ENCODE results near the gene VSIG4. TPM values are rescaled to one million over a fixed set of nuclear protein-coding genes. Genes with fewer than 3 reads are reported as not detected.

The VSIG4 gene
- total and polyA plus RNA-seq, 2 donors (not counting 1 experiment from before 2014, with no cell fraction given) = 0.09 TPM; not detected in 1

GRCh38 chrX:66049056-66049455, 9.2 kb upstream of the VSIG4 start:
- no peak overlapping the region for H3K27ac ChIP-seq (ENCODE audit: low read length in 2 of 2)
- POLR2A ChIA-PET = no interaction called here
- H3K4me2 ChIP-seq (replicated peaks; ENCODE audit: low read depth, low read length, poor library complexity, severe bottlenecking) = no peak overlapping the region
- H3K4me1 ChIP-seq (ENCODE audit: control insufficient read depth in 2 of 2, insufficient read depth in 2 of 2, low read length in 2 of 2) = peaks cover 41 to 43% of the 10 kb centered on the region in 2 donors
- DNase-seq (no peak), ATAC-seq (ENCODE audit: low read depth) (no peak)
- no peaks in the 10 kb centered on the region for H3K27me3 ChIP-seq (replicated peaks in 1 of 4; ENCODE audit: control extremely low read depth in 1 of 4, control insufficient read depth in 3 of 4, insufficient read depth in 4 of 4, low read length in 3 of 4)
- Mint-ChIP-seq H3K4me1 (peaks cover 52% of the 10 kb centered on the region), H3K9me3 (ENCODE audit: insufficient read depth) (no peaks in the 10 kb centered on the region), H3K4me3 (no peak overlapping the region), H3K27ac (no peak overlapping the region), H3K27me3 (no peaks in the 10 kb centered on the region)
- no peaks in the 10 kb centered on the region for H4K20me1 ChIP-seq (ENCODE audit: control insufficient read depth, insufficient read depth, low read length, poor library complexity, severe bottlenecking)
- no CpG with 5 or more reads among the region's 2 CpGs for WGBS (ENCODE audit: insufficient coverage)
- no peaks in the 10 kb centered on the region for H3K79me2 ChIP-seq (ENCODE audit: control insufficient read depth, insufficient read depth, low read length)
- CTCF ChIA-PET = no interaction called here
- TF ChIP-seq, protein P1, sequence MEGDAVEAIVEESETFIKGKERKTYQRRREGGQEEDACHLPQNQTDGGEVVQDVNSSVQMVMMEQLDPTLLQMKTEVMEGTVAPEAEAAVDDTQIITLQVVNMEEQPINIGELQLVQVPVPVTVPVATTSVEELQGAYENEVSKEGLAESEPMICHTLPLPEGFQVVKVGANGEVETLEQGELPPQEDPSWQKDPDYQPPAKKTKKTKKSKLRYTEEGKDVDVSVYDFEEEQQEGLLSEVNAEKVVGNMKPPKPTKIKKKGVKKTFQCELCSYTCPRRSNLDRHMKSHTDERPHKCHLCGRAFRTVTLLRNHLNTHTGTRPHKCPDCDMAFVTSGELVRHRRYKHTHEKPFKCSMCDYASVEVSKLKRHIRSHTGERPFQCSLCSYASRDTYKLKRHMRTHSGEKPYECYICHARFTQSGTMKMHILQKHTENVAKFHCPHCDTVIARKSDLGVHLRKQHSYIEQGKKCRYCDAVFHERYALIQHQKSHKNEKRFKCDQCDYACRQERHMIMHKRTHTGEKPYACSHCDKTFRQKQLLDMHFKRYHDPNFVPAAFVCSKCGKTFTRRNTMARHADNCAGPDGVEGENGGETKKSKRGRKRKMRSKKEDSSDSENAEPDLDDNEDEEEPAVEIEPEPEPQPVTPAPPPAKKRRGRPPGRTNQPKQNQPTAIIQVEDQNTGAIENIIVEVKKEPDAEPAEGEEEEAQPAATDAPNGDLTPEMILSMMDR (IDR thresholded peaks at IDR 0.05) = no peak
- no peak for TF ChIP-seq EZH2 (IDR thresholded peaks at IDR 0.05; ENCODE audit: borderline replicate concordance, insufficient read depth, low read depth, low read length, poor library complexity, severe bottlenecking)
- no peaks in the 10 kb centered on the region for H3K36me3 ChIP-seq (replicated peaks in 1 of 2; ENCODE audit: control extremely low read depth in 1 of 2, control insufficient read depth in 1 of 2, extremely low read depth in 1 of 2, insufficient read depth in 2 of 2, low read length in 1 of 2)
- no peak overlapping the region for H3K9ac ChIP-seq (ENCODE audit: low read length)
- no peak overlapping the region for H3K4me3 ChIP-seq (ENCODE audit: control extremely low read depth in 1 of 5, extremely low read depth in 1 of 5, insufficient read depth in 1 of 5, low read depth in 2 of 5, low read length in 4 of 5)
- H2AFZ ChIP-seq (ENCODE audit: insufficient read depth, low read depth, low read length, poor library complexity, severe bottlenecking) = no peak overlapping the region
- intact Hi-C loops (cut with micrococcal nuclease) = loop anchor here (10.0 kb wide), 1 partner anchor 54 kb away; no protein-coding TSS in a partner anchor
- no peaks in the 10 kb centered on the region for H3K9me3 ChIP-seq (ENCODE audit: control extremely low read depth in 1 of 3, control insufficient read depth in 2 of 3, insufficient read depth in 1 of 3, low read length in 2 of 3)

DNA sequence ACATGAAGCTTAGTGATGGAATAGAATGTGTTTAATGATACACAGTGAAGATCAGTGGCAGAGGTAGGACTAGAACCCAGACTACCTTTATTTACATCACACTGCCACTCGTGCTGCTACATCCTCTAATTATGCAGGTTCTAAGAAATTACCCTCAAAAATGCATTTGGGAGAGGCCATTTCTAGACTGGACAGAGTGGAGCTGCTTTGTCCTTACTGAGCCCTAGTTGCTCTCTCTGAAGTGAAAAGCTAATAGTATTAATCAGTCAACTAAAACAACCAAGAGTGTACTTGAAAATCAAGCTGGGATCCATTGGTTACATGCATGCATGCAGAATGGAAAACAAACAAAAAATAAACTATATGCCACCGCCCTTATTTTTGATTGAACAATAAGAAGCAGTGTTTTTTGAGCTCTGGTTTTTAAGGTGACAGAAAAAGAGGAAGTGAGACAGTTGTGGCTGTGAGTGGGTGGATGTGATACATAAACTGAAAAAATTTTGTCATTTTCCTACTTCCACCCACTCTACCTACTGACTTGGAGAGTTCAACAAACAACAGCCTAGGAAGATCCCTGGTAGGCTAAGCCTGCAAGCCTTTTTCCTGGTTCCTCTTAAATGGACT, 6.8 kb upstream of the VSIG4 start:
- intact Hi-C loops (cut with micrococcal nuclease) = loop anchor here (1.0 to 10.0 kb wide), 3 partner anchors 32 to 348 kb away; no protein-coding TSS in a partner anchor
- Mint-ChIP-seq H3K27ac (peak overlapping the region; percentile 94), H3K9me3 (ENCODE audit: insufficient read depth) (no peaks in the 10 kb centered on the region), H3K4me1 (peaks cover 52% of the 10 kb centered on the region), H3K27me3 (no peaks in the 10 kb centered on the region), H3K4me3 (peak overlapping the region; percentile 53)
- peak; percentile 68 for DNase-seq
- ChIA-PET CTCF (interaction anchor here (0.8 to 1.8 kb wide), 9 partner anchors 18 to 63 kb away, joined by 3 to 12 read pairs (median 4); no protein-coding TSS in a partner anchor), POLR2A (interaction anchor here (0.6 to 1.6 kb wide), 5 partner anchors 28 to 311 kb away, joined by 3 to 6 read pairs (median 4); no protein-coding TSS in a partner anchor)
- peak overlapping the region; percentile 62 to 75 for H3K27ac ChIP-seq (ENCODE audit: low read length in 2 of 2)
- peak; percentile 82 for ATAC-seq (ENCODE audit: low read depth)
- peak overlapping the region; percentile 23 for H2AFZ ChIP-seq (ENCODE audit: insufficient read depth, low read depth, low read length, poor library complexity, severe bottlenecking)
- H3K36me3 ChIP-seq (replicated peaks in 1 of 2; ENCODE audit: control extremely low read depth in 1 of 2, control insufficient read depth in 1 of 2, extremely low read depth in 1 of 2, insufficient read depth in 2 of 2, low read length in 1 of 2) = no peaks in the 10 kb centered on the region
- H4K20me1 ChIP-seq (ENCODE audit: control insufficient read depth, insufficient read depth, low read length, poor library complexity, severe bottlenecking) = no peaks in the 10 kb centered on the region
- no peak for TF ChIP-seq EZH2 (IDR thresholded peaks at IDR 0.05; ENCODE audit: borderline replicate concordance, insufficient read depth, low read depth, low read length, poor library complexity, severe bottlenecking)
- TF ChIP-seq, protein P1 (IDR thresholded peaks at IDR 0.05) = no peak
- H3K27me3 ChIP-seq (replicated peaks in 1 of 4; ENCODE audit: control extremely low read depth in 1 of 4, control insufficient read depth in 3 of 4, insufficient read depth in 4 of 4, low read length in 3 of 4) = no peaks in the 10 kb centered on the region
- peak overlapping the region; percentile 61 for H3K4me2 ChIP-seq (replicated peaks; ENCODE audit: low read depth, low read length, poor library complexity, severe bottlenecking)
- peak overlapping the region in 1 of 5 experiments; percentile 12 for H3K4me3 ChIP-seq (ENCODE audit: control extremely low read depth in 1 of 5, extremely low read depth in 1 of 5, insufficient read depth in 1 of 5, low read depth in 2 of 5, low read length in 4 of 5)
- H3K9me3 ChIP-seq (ENCODE audit: control extremely low read depth in 1 of 3, control insufficient read depth in 2 of 3, insufficient read depth in 1 of 3, low read length in 2 of 3) = no peaks in the 10 kb centered on the region
- H3K79me2 ChIP-seq (ENCODE audit: control insufficient read depth, insufficient read depth, low read length) = no peaks in the 10 kb centered on the region
- peaks cover 41 to 43% of the 10 kb centered on the region in 2 donors for H3K4me1 ChIP-seq (ENCODE audit: control insufficient read depth in 2 of 2, insufficient read depth in 2 of 2, low read length in 2 of 2)
- no CpG with 5 or more reads among the region's 2 CpGs for WGBS (ENCODE audit: insufficient coverage)
- H3K9ac ChIP-seq (ENCODE audit: low read length) = peak overlapping the region; percentile 12
